Frontal cortex (tissue), 4 donors: ENCODE measurements around the gene ZNF664. TPM values are rescaled to one million over a fixed set of nuclear protein-coding genes. Genes with fewer than 3 reads are reported as not detected.

ENCODE experiments used
- DNase-seq, 2 donors: peaks; one replicate each; pipeline ENCODE4 v3.0.0; 2012; ENCODE audit warnings: low spot score in 2 of 2
- FAIRE-seq: peaks from 2 replicates; lab custom pipeline; 2012; peaks lifted over from hg19 to GRCh38; lab: Jason Lieb, UNC
- total RNA-seq: library from RNA; depleted of rRNA; stranded (reverse); fragments of >200 nt; gene quantifications from one replicate; pipeline ENCODE4 v1.2.3, GENCODE V29; 2014
- donor health status: control.
- donor health status: control.
- donor health status: control.

Gene ZNF664
- total RNA-seq = 53.8 TPM

GRCh38 chr12:123972457-123973401, at the start of gene ZNF664, which contains the start of gene CCDC92:
TSS of gene ZNF664 (plus strand) at chr12:123973215. CDS start at chr12:124012145, 38,930 bp downstream.
TSS of gene CCDC92 (minus strand) at chr12:123972831. CDS start at chr12:123944305, 28,526 bp downstream.
- peak; percentile 94 to 97 for DNase-seq
- no peak for FAIRE-seq

- DNase-seq (no peak), FAIRE-seq (no peak)
Measured at GRCh38 chr12:123923927-123924326, 49.1 kb upstream of the ZNF664 start.

- DNase-seq (no peak), FAIRE-seq (no peak)
Measured at GRCh38 chr12:123924539-123924938, 48.5 kb upstream of the ZNF664 start.

GRCh38 chr12:123928274-123928865, 44.6 kb upstream of the ZNF664 start:
- no peak for FAIRE-seq
- no peak for DNase-seq

- FAIRE-seq (no peak), DNase-seq (no peak)
Measured at GRCh38 chr12:123928897-123929296, 44.1 kb upstream of the ZNF664 start.

- FAIRE-seq (no peak), DNase-seq (no peak)
Measured at GRCh38 chr12:123929946-123930583, 43.0 kb upstream of the ZNF664 start.

- FAIRE-seq = no peak
Measured at GRCh38 chr12:123931686-123932321, 41.2 kb upstream of the ZNF664 start.

GRCh38 chr12:123933214-123933613, 39.8 kb upstream of the ZNF664 start:
- no peak for DNase-seq

More at GRCh38 chr12:123931686-123932321, 41.2 kb upstream of the ZNF664 start:
- DNase-seq = no peak

GRCh38 chr12:123934016-123934620, 38.9 kb upstream of the ZNF664 start:
- no peak for DNase-seq
- no peak for FAIRE-seq

More at GRCh38 chr12:123933214-123933613, 39.8 kb upstream of the ZNF664 start:
- no peak for FAIRE-seq

GRCh38 chr12:123934829-123935228, 38.2 kb upstream of the ZNF664 start:
- FAIRE-seq = no peak
- DNase-seq = no peak

GRCh38 chr12:123935956-123936355, 37.1 kb upstream of the ZNF664 start:
- FAIRE-seq (no peak), DNase-seq (no peak)

- no peak for DNase-seq
- FAIRE-seq = no peak
Measured at GRCh38 chr12:123936471-123936870, 36.5 kb upstream of the ZNF664 start.

GRCh38 chr12:123936956-123937706, 35.9 kb upstream of the ZNF664 start:
- DNase-seq = no peak
- FAIRE-seq = no peak

- DNase-seq (no peak), FAIRE-seq (no peak)
Measured at GRCh38 chr12:123937707-123938591, 35.1 kb upstream of the ZNF664 start.

GRCh38 chr12:123938679-123939480, 34.1 kb upstream of the ZNF664 start:
- FAIRE-seq (no peak), DNase-seq (no peak)

GRCh38 chr12:123939716-123940626, 33.0 kb upstream of the ZNF664 start:
- FAIRE-seq = no peak

More at GRCh38 chr12:123939716-123940626, 33.0 kb upstream of the ZNF664 start:
- no peak for DNase-seq
